HG02840 (cell line): ENCODE measurements around the gene OSBPL7.
"Not testable (repeated sequence)": the region's sequence is repeated elsewhere in the genome, so short reads cannot be mapped to it uniquely, and the experiment has no call there.

ENCODE experiments used
- ATAC-seq: cut with Tn5 transposase; IDR thresholded peaks from one replicate; pipeline ENCODE4 v1.9.1; 2021; ENCODE audit warnings: mild to moderate bottlenecking, moderate library complexity, moderate number of reproducible peaks; ENCODE audit not compliant: unreplicated experiment, low FRiP score

The OSBPL7 gene

GRCh38 chr17:47774987-47775580 is 46.5 kb downstream of the OSBPL7 start:
- ATAC-seq = no peak

DNA sequence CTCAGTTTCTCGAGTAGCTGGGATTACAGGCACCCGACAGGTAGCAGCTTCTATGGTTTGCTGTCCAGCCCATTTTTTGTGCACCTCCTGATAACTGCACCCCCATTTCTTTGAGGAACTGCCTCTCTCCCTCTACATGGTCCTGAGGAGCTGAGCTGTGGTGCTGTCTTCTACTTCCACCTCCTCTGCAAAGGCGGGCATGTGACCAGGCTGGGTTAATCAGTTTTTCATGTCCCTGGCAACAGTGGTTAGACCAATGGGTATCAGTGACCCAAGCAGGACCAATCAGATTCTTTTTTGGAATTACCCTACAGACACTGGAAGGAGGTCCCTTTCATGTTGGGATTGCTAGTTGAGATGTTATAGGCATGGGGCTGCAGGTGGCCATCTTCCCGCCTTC is 47.3 kb downstream of the OSBPL7 start:
- ATAC-seq = no peak

- not testable (repeated sequence) for ATAC-seq
Measured at GRCh38 chr17:47773649-47774048, 47.9 kb downstream of the OSBPL7 start.

GRCh38 chr17:47763913-47764582 is 57.5 kb downstream of the OSBPL7 start:
- ATAC-seq = no peak

DNA sequence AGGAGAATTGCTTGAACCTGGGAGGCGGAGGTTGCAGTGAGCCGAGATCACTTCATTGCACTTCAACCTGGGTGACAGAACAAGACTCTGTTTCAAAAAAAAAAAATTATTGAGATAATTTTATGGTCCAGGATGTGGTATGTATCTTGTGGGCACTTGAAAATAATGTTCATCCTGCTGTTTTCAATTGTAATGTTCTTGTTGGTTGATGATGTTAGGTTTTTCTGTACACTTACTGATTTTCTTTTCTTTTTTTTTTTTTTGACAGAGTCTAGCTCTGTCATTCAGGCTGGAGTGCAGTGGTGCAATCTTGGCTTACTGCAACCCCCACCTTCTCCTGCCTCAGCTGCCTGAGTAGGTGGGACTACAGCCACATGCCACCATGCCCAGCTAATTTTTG is 58.9 kb downstream of the OSBPL7 start:
- ATAC-seq = no peak

DNA sequence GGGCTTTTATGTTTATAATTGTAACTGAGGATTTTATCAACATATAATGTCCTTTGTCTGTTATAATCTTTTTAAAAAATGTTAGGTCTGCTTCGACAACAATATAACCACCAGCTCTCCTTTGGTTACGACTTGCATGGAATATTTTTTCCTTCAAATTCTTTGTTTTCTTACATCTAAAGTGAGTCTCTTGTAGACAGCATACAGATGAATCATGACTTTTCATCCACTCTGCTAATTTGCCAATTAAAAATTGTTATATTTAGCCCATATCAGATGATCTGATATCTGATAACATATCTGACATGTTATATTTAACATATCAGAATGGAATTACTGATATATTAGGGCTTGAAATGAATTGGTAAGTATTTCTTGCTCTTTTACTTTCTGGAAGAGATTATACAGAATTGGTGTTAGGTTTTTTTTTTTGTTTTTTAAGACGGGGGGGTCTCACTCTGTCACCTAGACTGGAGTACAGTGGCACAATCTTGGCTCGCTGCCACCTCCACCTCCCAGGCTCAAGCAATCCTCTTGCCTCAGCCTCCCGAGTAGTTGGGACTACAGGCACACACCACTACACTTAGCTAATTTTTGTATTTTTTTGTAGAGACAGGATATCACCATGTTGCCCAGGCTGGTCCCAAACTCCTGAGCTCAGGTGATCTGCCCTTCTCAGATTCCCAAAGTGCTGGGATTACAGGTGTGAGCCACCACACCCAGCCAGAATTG is 61.0 kb downstream of the OSBPL7 start:
- ATAC-seq = no peak

GRCh38 chr17:47757386-47757785 is 64.2 kb downstream of the OSBPL7 start:
- ATAC-seq = no peak
